ENCODE measurements around the gene GPR12. TPM values are rescaled to one million over a fixed set of nuclear protein-coding genes. Genes with fewer than 3 reads are reported as not detected.

Gene GPR12
- total and polyA plus RNA-seq, 9 donors = 0.07 to 0.12 TPM; not detected in 7

GRCh38 chr13:26718872-26719271 lies 41.7 kb downstream of the GPR12 start:
- no peaks in the 10 kb centered on the region for H3K4me1 ChIP-seq (ENCODE audit: insufficient read depth)
- no peaks in the 10 kb centered on the region for H3K27me3 ChIP-seq
- no peaks in the 10 kb centered on the region for H3K36me3 ChIP-seq
- intact Hi-C loops (cut with DNase I) = loop anchor here in 1 of 4 donors (10.0 kb wide), 1 partner anchor 216 kb away; no protein-coding TSS in a partner anchor
- 79 to 81% (median 80%) methylated on average over 5 of the region's 5 CpGs for WGBS, 3 donors
- no peak overlapping the region for H3K27ac ChIP-seq
- no peak for DNase-seq
- TF ChIP-seq EP300 (IDR thresholded peaks at IDR 0.05) (no peak), POLR2A (IDR thresholded peaks at IDR 0.05) (no peak), CTCF (IDR thresholded peaks at IDR 0.05) (no peak)
- H3K4me3 ChIP-seq = no peak overlapping the region
- no peaks in the 10 kb centered on the region for H3K9me3 ChIP-seq

- Histone ChIP-seq H3K4me3 (no peak overlapping the region), H3K4me1 (ENCODE audit: insufficient read depth) (no peaks in the 10 kb centered on the region), H3K27ac (no peak overlapping the region), H3K27me3 (no peaks in the 10 kb centered on the region), H3K9me3 (no peaks in the 10 kb centered on the region), H3K36me3 (no peaks in the 10 kb centered on the region)
- 86 to 90% (median 87%) methylated on average over 8 of the region's 8 CpGs for WGBS, 3 donors
- no peak for DNase-seq
- intact Hi-C loops (cut with DNase I) = loop anchor here in 1 of 4 donors (10.0 kb wide), 1 partner anchor 217 kb away; no protein-coding TSS in a partner anchor
- TF ChIP-seq EP300 (IDR thresholded peaks at IDR 0.05) (no peak), CTCF (IDR thresholded peaks at IDR 0.05) (no peak), POLR2A (IDR thresholded peaks at IDR 0.05) (no peak)
These were observed 42.4 kb downstream of the GPR12 start for GRCh38 chr13:26718146-26718545.

GRCh38 chr13:26716984-26717383 lies 43.6 kb downstream of the GPR12 start:
- WGBS, 3 donors = 85 to 89% (median 86%) methylated on average over 3 of the region's 3 CpGs
- intact Hi-C loops (cut with DNase I) = loop anchor here in 1 of 4 donors (10.0 kb wide), 1 partner anchor 218 kb away; no protein-coding TSS in a partner anchor

GRCh38 chr13:26713341-26713740 lies 47.2 kb downstream of the GPR12 start:
- Histone ChIP-seq H3K4me3 (no peak overlapping the region), H3K36me3 (no peaks in the 10 kb centered on the region), H3K4me1 (ENCODE audit: insufficient read depth) (no peaks in the 10 kb centered on the region), H3K9me3 (no peaks in the 10 kb centered on the region), H3K27ac (no peak overlapping the region), H3K27me3 (no peaks in the 10 kb centered on the region)
- TF ChIP-seq POLR2A (IDR thresholded peaks at IDR 0.05) (no peak), EP300 (IDR thresholded peaks at IDR 0.05) (no peak), CTCF (IDR thresholded peaks at IDR 0.05) (no peak)
- intact Hi-C loops (cut with DNase I) = loop anchor here in 1 of 4 donors (10.0 kb wide), 1 partner anchor 221 kb away; no protein-coding TSS in a partner anchor
- DNase-seq = no peak
- WGBS, 3 donors = 98 to 100% (median 100%) methylated on average over 1 of the region's 1 CpG

More at GRCh38 chr13:26716984-26717383, 43.6 kb downstream of the GPR12 start:
- H3K27ac ChIP-seq = no peak overlapping the region
- H3K9me3 ChIP-seq = no peaks in the 10 kb centered on the region
- no peak for TF ChIP-seq EP300 (IDR thresholded peaks at IDR 0.05)
- no peak for TF ChIP-seq POLR2A (IDR thresholded peaks at IDR 0.05)
- TF ChIP-seq CTCF (IDR thresholded peaks at IDR 0.05) = no peak
- no peaks in the 10 kb centered on the region for H3K4me1 ChIP-seq (ENCODE audit: insufficient read depth)
- DNase-seq = no peak
- no peaks in the 10 kb centered on the region for H3K27me3 ChIP-seq
- H3K36me3 ChIP-seq = no peaks in the 10 kb centered on the region
- H3K4me3 ChIP-seq = no peak overlapping the region
